KOPT-K1 (cell line): Measurements from ENCODE around the gene HOXC12.

Source experiments
- H3K27ac ChIP-seq: fragments of 200-600 bp; sonication (generic); 2 replicates; pipeline ENCODE4 v1.5.1; 2016; ENCODE audit warnings: antibody characterized with exemption, mild to moderate bottlenecking, low read depth, low read length; ENCODE audit not compliant: poor library complexity, severe bottlenecking
- H3K36me3 ChIP-seq: fragments of 200-600 bp; sonication (generic); 2 replicates; pipeline ENCODE4 v1.5.1; 2017; ENCODE audit warnings: antibody characterized with exemption, mild to moderate bottlenecking, low read length, moderate library complexity; ENCODE audit not compliant: insufficient read depth
- H3K9me3 ChIP-seq: fragments of 200-600 bp; sonication (generic); 2 replicates; pipeline ENCODE4 v1.5.1; 2017; ENCODE audit warnings: antibody characterized with exemption, low read length, mild to moderate bottlenecking; ENCODE audit not compliant: insufficient read depth, poor library complexity, severe bottlenecking

The HOXC12 gene

GRCh38 chr12:53971686-53972085 lies 17.0 kb downstream of the HOXC12 start:
- Histone ChIP-seq H3K36me3 (no peaks in the 10 kb centered on the region), H3K27ac (no peak overlapping the region), H3K9me3 (no peaks in the 10 kb centered on the region)

- no peaks in the 10 kb centered on the region for H3K9me3 ChIP-seq
- no peak overlapping the region for H3K27ac ChIP-seq
- H3K36me3 ChIP-seq, result no peaks in the 10 kb centered on the region
Measured at GRCh38 chr12:53972152-53972702, 17.5 kb downstream of the HOXC12 start.

GRCh38 chr12:53972722-53973235 lies 18.1 kb downstream of the HOXC12 start, which contains the start of gene HOXC11:
HOXC11 (plus strand) TSS chr12:53973126; CDS start chr12:53973242, 116 bp downstream.
- H3K9me3 ChIP-seq, result no peaks in the 10 kb centered on the region
- H3K36me3 ChIP-seq, result no peaks in the 10 kb centered on the region
- no peak within 1 kb of the TSS for H3K27ac ChIP-seq

GRCh38 chr12:53973236-53974042 lies 18.7 kb downstream of the HOXC12 start:
- Histone ChIP-seq H3K36me3 (no peaks in the 10 kb centered on the region), H3K9me3 (no peaks in the 10 kb centered on the region), H3K27ac (no peak overlapping the region)

- Histone ChIP-seq H3K36me3 (no peaks in the 10 kb centered on the region), H3K9me3 (no peaks in the 10 kb centered on the region), H3K27ac (no peak within 1 kb of the TSS)
Measured at GRCh38 chr12:53974084-53975063, 19.7 kb downstream of the HOXC12 start, which contains the start of gene HOTAIR. HOTAIR (minus strand) TSS chr12:53974954.

- no peak overlapping the region for H3K27ac ChIP-seq
- H3K9me3 ChIP-seq, result no peaks in the 10 kb centered on the region
- H3K36me3 ChIP-seq, result no peaks in the 10 kb centered on the region
Measured at GRCh38 chr12:53975064-53975471, 20.4 kb downstream of the HOXC12 start.

GRCh38 chr12:53975479-53976152 lies 20.9 kb downstream of the HOXC12 start:
- no peaks in the 10 kb centered on the region for H3K36me3 ChIP-seq
- H3K9me3 ChIP-seq, result no peaks in the 10 kb centered on the region
- H3K27ac ChIP-seq, result no peak overlapping the region

- Histone ChIP-seq H3K36me3 (no peaks in the 10 kb centered on the region), H3K9me3 (no peaks in the 10 kb centered on the region), H3K27ac (no peak overlapping the region)
Measured at GRCh38 chr12:53976172-53976822, 21.6 kb downstream of the HOXC12 start.

- no peaks in the 10 kb centered on the region for H3K9me3 ChIP-seq
- no peaks in the 10 kb centered on the region for H3K36me3 ChIP-seq
- no peak overlapping the region for H3K27ac ChIP-seq
Measured at GRCh38 chr12:53976823-53977595, 22.3 kb downstream of the HOXC12 start.

GRCh38 chr12:53977596-53978445 lies 23.1 kb downstream of the HOXC12 start:
- H3K9me3 ChIP-seq, result no peaks in the 10 kb centered on the region

GRCh38 chr12:53978477-53979356 lies 24.0 kb downstream of the HOXC12 start:
- Histone ChIP-seq H3K9me3 (no peaks in the 10 kb centered on the region), H3K27ac (no peak overlapping the region), H3K36me3 (no peaks in the 10 kb centered on the region)

More at GRCh38 chr12:53977596-53978445, 23.1 kb downstream of the HOXC12 start:
- Histone ChIP-seq H3K27ac (no peak overlapping the region), H3K36me3 (no peaks in the 10 kb centered on the region)
